Tibial nerve (tissue), 4 donors: Measurements from ENCODE around the gene AMD1. TPM values are rescaled to one million over a fixed set of nuclear protein-coding genes. Genes with fewer than 3 reads are reported as not detected.
"Not testable (repeated sequence)": the region's sequence is repeated elsewhere in the genome, so short reads cannot be mapped to it uniquely, and the experiment has no call there.

Experiments used
- DNase-seq, 2 donors: peaks; one replicate each; pipeline ENCODE4 v3.0.0-alpha.2; 2019; ENCODE audit warnings: low spot score in 2 of 2
- H3K27ac ChIP-seq, 4 donors: fragments of 200-600 bp; sonication (generic) in 3 of 4; one replicate each; pipeline ENCODE4 v1.5.1; 2017 to 2019; ENCODE audit warnings: mild to moderate bottlenecking in 1 of 4
- H3K27me3 ChIP-seq, 2 donors: fragments of 200-600 bp; sonication (generic) in 1 of 2; one replicate each; pipeline versions ENCODE4 v1.5.1 to v1.6.0; 2017 to 2019
- H3K36me3 ChIP-seq, 3 donors: fragments of 200-600 bp; sonication (generic); one replicate each; pipeline ENCODE4 v1.5.1; 2018 to 2019
- H3K4me1 ChIP-seq, 4 donors: fragments of 200-600 bp; sonication (generic) in 3 of 4; one replicate each; pipeline ENCODE4 v1.5.1; 2017 to 2019
- H3K4me3 ChIP-seq, 4 donors: fragments of 200-600 bp; sonication (generic) in 3 of 4; one replicate each; pipeline ENCODE4 v1.5.1; 2017 to 2019; ENCODE audit warnings: mild to moderate bottlenecking in 1 of 4, moderate library complexity in 1 of 4
- H3K9me3 ChIP-seq, 4 donors: fragments of 200-600 bp; sonication (generic) in 3 of 4; one replicate each; pipeline ENCODE4 v1.5.1; 2017 to 2019
- EP300 ChIP-seq, 2 donors: sonication (generic); formaldehyde crosslinking; IDR thresholded peaks; one replicate each; pipeline ENCODE4 v1.6.1; 2017; ENCODE audit warnings: antibody characterized with exemption in 2 of 2, mild to moderate bottlenecking in 1 of 2
- POLR2A ChIP-seq, 2 donors: fragments of 450-650 bp; IDR thresholded peaks; one replicate each; pipeline ENCODE4 v1.6.1; 2017; ENCODE audit warnings: antibody characterized with exemption in 2 of 2, mild to moderate bottlenecking in 2 of 2, moderate library complexity in 2 of 2
- WGBS, 2 donors: methylation state at CpG; one replicate each; pipeline ENCODE4 v1.1.5; 2018; 5-methylcytosine and 5-hydroxymethylcytosine counted together
- total RNA-seq, 4 donors: library from RNA; depleted of rRNA; stranded (reverse); fragments of >200 nt; gene quantifications; one replicate each; pipeline ENCODE4 v1.1.0, GENCODE V29; 2016
- TF ChIP-seq, protein P1 (sequence below), 5 experiments: fragments of 200-600 bp in 3 of 5; fragments of 450-650 bp in 2 of 5; sonication (generic) in 3 of 5; IDR thresholded peaks; one replicate each; pipeline ENCODE4 v1.5.1; 2016 to 2019; ENCODE audit warnings: antibody characterized with exemption in 5 of 5, mild to moderate bottlenecking in 3 of 5, moderate library complexity in 2 of 5

The AMD1 gene
- total RNA-seq, 4 donors from 2014 or later, result 61.8 to 95.0 (median 81.8) TPM

DNA sequence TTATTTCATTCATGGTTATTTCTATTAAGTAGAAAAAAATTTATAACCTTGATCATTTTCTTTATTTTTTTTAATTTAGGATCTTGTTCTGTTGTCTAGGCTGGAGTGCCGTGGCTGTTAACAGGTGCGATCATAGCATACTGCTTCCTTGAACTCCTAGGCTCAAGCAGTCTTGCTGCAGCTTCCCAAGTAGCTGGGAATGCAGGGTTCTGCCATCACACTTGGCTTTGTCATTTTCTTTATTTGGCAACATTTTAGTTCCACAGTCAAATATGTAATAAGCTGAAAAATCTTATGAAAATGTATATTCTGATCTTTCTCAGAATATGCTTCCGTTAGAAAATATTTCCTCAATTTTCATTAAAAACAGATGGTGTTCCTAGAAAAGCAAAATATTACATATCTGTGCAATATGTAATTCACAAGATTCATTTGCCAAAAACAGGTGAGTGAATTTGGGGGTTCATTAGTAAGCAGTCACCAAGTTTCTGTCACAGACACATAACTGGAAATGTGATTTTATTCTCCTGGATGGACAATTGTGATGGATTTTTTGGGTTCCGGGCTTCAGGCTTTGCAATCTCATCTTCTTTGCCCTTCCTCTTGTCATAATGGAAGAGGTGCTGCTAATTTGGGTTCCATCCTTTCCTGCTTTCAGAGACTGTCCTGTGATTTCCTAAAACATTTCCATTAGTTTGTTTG is 21.5 kb downstream of the AMD1 start:
- Histone ChIP-seq H3K9me3 (no peaks in the 10 kb centered on the region), H3K4me1 (no peaks in the 10 kb centered on the region), H3K4me3 (no peak overlapping the region), H3K27me3 (no peaks in the 10 kb centered on the region), H3K27ac (no peak overlapping the region), H3K36me3 (peaks cover 0 to 77% (median 9%) of the 10 kb centered on the region in 3 donors)
- DNase-seq, result no peak
- TF ChIP-seq POLR2A (IDR thresholded peaks at IDR 0.05), result no peak
- TF ChIP-seq EP300 (IDR thresholded peaks at IDR 0.05), result no peak
- TF ChIP-seq, protein P1, sequence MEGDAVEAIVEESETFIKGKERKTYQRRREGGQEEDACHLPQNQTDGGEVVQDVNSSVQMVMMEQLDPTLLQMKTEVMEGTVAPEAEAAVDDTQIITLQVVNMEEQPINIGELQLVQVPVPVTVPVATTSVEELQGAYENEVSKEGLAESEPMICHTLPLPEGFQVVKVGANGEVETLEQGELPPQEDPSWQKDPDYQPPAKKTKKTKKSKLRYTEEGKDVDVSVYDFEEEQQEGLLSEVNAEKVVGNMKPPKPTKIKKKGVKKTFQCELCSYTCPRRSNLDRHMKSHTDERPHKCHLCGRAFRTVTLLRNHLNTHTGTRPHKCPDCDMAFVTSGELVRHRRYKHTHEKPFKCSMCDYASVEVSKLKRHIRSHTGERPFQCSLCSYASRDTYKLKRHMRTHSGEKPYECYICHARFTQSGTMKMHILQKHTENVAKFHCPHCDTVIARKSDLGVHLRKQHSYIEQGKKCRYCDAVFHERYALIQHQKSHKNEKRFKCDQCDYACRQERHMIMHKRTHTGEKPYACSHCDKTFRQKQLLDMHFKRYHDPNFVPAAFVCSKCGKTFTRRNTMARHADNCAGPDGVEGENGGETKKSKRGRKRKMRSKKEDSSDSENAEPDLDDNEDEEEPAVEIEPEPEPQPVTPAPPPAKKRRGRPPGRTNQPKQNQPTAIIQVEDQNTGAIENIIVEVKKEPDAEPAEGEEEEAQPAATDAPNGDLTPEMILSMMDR (IDR thresholded peaks at IDR 0.05), result no peak
- WGBS, 2 donors, result 89 to 92% methylated on average over 4 of the region's 4 CpGs

DNA sequence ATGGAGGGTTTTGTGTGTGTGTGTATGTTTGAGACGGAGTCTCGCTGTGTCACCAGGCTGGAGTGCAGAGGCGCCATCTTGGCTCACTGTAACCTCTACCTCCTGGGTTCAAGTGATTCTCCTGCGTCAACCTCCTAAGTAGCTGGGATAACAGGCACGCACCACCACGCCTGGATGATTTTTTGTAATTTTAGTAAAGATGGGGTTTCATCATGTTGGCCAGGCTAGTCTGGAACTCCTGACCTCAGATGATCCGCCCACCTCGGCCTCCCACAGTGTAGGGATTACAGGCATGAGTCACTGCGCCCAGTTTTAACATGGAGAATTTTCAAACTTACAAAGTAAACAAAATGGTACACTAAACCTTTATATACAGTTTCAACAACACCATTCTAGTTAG is 22.8 kb downstream of the AMD1 start:
- H3K4me3 ChIP-seq, result no peak overlapping the region
- no peaks in the 10 kb centered on the region for H3K4me1 ChIP-seq
- H3K9me3 ChIP-seq, result no peaks in the 10 kb centered on the region
- no peaks in the 10 kb centered on the region for H3K27me3 ChIP-seq
- H3K27ac ChIP-seq, result no peak overlapping the region
- TF ChIP-seq EP300 (IDR thresholded peaks at IDR 0.05) (no peak), POLR2A (IDR thresholded peaks at IDR 0.05) (no peak)
- TF ChIP-seq, protein P1 (IDR thresholded peaks at IDR 0.05), result no peak
- DNase-seq, result no peak
- H3K36me3 ChIP-seq, result peaks cover 0 to 63% (median 9%) of the 10 kb centered on the region in 3 donors
- 97 to 98% methylated on average over 9 of the region's 9 CpGs for WGBS, 2 donors

DNA sequence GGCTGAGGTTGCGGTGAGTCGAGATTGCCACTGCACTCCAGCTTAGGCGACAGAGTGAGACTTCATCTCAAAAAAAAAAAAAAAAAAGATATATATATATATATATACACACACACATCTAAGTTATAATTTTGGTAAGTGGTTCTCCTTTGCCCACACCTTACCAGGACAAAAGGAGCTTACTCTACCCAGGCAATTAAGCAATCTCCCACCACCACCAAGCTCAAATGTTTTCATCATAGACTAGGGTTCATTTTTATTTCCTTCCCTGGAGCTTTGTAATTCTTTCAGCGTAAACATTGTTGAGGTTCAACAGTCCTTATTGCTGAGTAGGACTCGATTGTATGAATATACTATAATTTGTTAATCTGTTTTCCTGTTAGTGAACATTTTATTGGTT is 23.5 kb downstream of the AMD1 start:
- H3K4me3 ChIP-seq, result no peak overlapping the region
- TF ChIP-seq, protein P1 (IDR thresholded peaks at IDR 0.05), result no peak
- TF ChIP-seq POLR2A (IDR thresholded peaks at IDR 0.05) (no peak), EP300 (IDR thresholded peaks at IDR 0.05) (no peak)
- no peaks in the 10 kb centered on the region for H3K4me1 ChIP-seq
- peaks cover 0 to 3% (median 0%) of the 10 kb centered on the region in 4 donors for H3K9me3 ChIP-seq
- H3K36me3 ChIP-seq, result peaks cover 0 to 57% (median 8%) of the 10 kb centered on the region in 3 donors
- H3K27ac ChIP-seq, result no peak overlapping the region
- DNase-seq, result no peak
- H3K27me3 ChIP-seq, result no peaks in the 10 kb centered on the region
- 95 to 98% methylated on average over 5 of the region's 5 CpGs for WGBS, 2 donors

DNA sequence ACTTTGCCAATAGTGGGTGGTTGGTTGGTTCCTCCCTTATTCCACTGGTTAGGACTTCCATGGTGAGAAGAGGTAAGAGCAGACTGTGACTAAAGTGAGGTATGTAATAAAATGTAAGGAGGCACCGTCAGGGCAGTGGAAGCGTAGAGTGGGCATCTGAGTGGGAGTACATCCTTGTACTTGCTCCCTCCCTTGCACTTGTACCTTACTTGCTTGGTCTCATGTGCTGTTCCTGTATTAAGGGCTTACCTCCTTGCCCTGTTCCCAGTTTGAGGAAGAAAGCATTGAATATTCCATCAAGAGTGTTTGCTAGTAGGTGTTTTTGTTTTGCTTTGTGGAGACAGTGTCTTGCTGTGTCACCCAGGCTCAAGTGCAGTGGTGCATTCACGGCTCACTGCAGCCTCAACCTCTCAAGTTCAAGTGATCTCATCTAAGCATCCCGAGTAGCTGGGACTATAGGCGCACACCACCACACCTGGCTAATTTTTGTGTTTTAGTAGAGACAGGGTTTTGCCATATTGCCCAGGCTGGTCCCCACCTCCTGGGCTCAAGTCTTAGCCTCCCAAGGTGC is 25.5 kb downstream of the AMD1 start:
- WGBS, 2 donors, result 95 to 96% methylated on average over 5 of the region's 5 CpGs
- H3K36me3 ChIP-seq, result peaks cover 0 to 50% (median 3%) of the 10 kb centered on the region in 3 donors

DNA sequence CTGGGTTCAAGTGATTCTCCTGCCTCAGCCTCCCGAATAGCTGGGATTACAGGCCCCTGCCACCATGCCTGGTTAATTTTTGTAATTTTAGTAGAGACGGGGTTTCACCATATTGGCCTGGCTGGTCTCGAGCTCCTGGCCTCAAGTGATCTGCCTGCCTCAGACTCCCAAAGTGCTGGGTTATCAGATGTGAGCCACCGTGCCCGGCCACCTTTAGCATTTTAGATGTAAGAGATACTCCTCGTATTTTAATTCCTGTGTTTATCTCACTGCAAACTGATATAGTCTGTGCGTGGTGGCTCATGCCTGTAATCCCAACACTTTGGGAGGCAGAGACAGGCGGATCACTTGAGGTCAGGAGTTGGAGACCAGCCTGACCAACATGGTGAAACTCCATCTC is 27.0 kb downstream of the AMD1 start:
- 95% methylated on average over 8 of the region's 8 CpGs for WGBS, 2 donors
- not testable (repeated sequence) for H3K4me3 ChIP-seq, H3K27me3 ChIP-seq, DNase-seq, H3K27ac ChIP-seq, H3K4me1 ChIP-seq
- Histone ChIP-seq H3K9me3 (peaks cover 0 to 36% (median 2%) of the 10 kb centered on the region in 4 donors), H3K36me3 (peaks cover 0 to 37% (median 2%) of the 10 kb centered on the region in 3 donors)

More for the DNA sequence above, 25.5 kb downstream of the AMD1 start:
- no peak overlapping the region for H3K27ac ChIP-seq
- no peaks in the 10 kb centered on the region for H3K27me3 ChIP-seq
- peaks cover 0 to 23% (median 0%) of the 10 kb centered on the region in 4 donors for H3K9me3 ChIP-seq
- no peak for DNase-seq
- TF ChIP-seq EP300 (IDR thresholded peaks at IDR 0.05), result no peak
- no peak for TF ChIP-seq POLR2A (IDR thresholded peaks at IDR 0.05)
- TF ChIP-seq, protein P1 (IDR thresholded peaks at IDR 0.05), result no peak
- no peak overlapping the region for H3K4me3 ChIP-seq
- H3K4me1 ChIP-seq, result no peaks in the 10 kb centered on the region
